Vagina (tissue), 2 donors: Measurements from ENCODE around the gene CHPF.

Experiments used
- POLR2A ChIP-seq, 2 donors: fragments of 450-650 bp; IDR thresholded peaks; one replicate each; pipeline ENCODE4 v1.6.1; 2017; ENCODE audit warnings: antibody characterized with exemption in 2 of 2, mild to moderate bottlenecking in 2 of 2, moderate library complexity in 2 of 2
- POLR2AphosphoS5 ChIP-seq, 2 donors: sonication (generic); formaldehyde crosslinking; IDR thresholded peaks; one replicate each; pipeline ENCODE4 v1.9.0; 2017; ENCODE audit warnings: antibody characterized with exemption in 2 of 2, mild to moderate bottlenecking in 2 of 2, low read depth in 1 of 2; ENCODE audit not compliant: insufficient read depth in 1 of 2
- TF ChIP-seq, protein P1 (sequence below), 3 experiments: fragments of 450-650 bp in 2 of 3; fragments of 200-600 bp in 1 of 3; sonication (generic) in 1 of 3; IDR thresholded peaks; one replicate each; pipeline ENCODE4 v1.5.1; 2017 to 2019; ENCODE audit warnings: antibody characterized with exemption in 3 of 3, mild to moderate bottlenecking in 2 of 3, moderate library complexity in 2 of 3

DNA sequence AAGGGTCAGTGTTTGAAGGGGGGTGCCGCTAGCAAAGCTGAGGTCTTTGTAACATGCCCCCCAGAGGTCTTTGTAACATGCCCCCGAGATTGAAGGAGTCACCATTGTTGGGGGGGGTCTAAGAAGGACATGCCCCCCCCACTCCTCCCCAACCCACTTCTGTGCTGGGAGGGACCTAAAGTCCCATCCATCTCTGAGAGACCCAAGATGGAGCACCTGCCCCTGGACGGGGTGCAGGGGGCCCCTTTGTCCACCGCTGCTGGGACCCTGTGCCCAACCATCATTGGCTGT lies 35.2 kb downstream of the CHPF start:
- TF ChIP-seq, protein P1, sequence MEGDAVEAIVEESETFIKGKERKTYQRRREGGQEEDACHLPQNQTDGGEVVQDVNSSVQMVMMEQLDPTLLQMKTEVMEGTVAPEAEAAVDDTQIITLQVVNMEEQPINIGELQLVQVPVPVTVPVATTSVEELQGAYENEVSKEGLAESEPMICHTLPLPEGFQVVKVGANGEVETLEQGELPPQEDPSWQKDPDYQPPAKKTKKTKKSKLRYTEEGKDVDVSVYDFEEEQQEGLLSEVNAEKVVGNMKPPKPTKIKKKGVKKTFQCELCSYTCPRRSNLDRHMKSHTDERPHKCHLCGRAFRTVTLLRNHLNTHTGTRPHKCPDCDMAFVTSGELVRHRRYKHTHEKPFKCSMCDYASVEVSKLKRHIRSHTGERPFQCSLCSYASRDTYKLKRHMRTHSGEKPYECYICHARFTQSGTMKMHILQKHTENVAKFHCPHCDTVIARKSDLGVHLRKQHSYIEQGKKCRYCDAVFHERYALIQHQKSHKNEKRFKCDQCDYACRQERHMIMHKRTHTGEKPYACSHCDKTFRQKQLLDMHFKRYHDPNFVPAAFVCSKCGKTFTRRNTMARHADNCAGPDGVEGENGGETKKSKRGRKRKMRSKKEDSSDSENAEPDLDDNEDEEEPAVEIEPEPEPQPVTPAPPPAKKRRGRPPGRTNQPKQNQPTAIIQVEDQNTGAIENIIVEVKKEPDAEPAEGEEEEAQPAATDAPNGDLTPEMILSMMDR (IDR thresholded peaks at IDR 0.05): no peak
- TF ChIP-seq POLR2AphosphoS5 (IDR thresholded peaks at IDR 0.05; ENCODE audit: insufficient read depth in 1 of 2, low read depth in 1 of 2) (no peak), POLR2A (IDR thresholded peaks at IDR 0.05) (no peak)
